Stimulated activated CD4-positive, alpha-beta T cell treated with anti-CD3 and anti-CD28 coated beads, Interleukin-15, amount 100 ng/mL, for 48 hours (primary cell): ENCODE data around the gene CHCHD3.

Source experiments
- DNase-seq, 2 donors: peaks; one replicate each; pipeline ENCODE4 v3.0.0-alpha.2; 2020; ENCODE audit warnings: low read depth in 2 of 2

Gene CHCHD3

GRCh38 chr7:132773527-132773956 lies 308.3 kb downstream of the CHCHD3 start:
- DNase-seq, result no peak

GRCh38 chr7:132771301-132771730 lies 310.6 kb downstream of the CHCHD3 start:
- no peak for DNase-seq

GRCh38 chr7:132770055-132770454 lies 311.8 kb downstream of the CHCHD3 start:
- no peak for DNase-seq

- DNase-seq, result no peak
Observed at GRCh38 chr7:132769280-132769679, 312.6 kb downstream of the CHCHD3 start.

- no peak for DNase-seq
Observed at GRCh38 chr7:132768099-132768498, 313.8 kb downstream of the CHCHD3 start.

GRCh38 chr7:132767378-132767777 lies 314.5 kb downstream of the CHCHD3 start:
- DNase-seq, result no peak

- no peak for DNase-seq
Observed at GRCh38 chr7:132766660-132767059, 315.2 kb downstream of the CHCHD3 start.

- DNase-seq, result no peak
Observed at GRCh38 chr7:132765861-132766260, 316.0 kb downstream of the CHCHD3 start.

- DNase-seq, result no peak
Observed at GRCh38 chr7:132764762-132765161, 317.1 kb downstream of the CHCHD3 start.

- no peak for DNase-seq
Observed at GRCh38 chr7:132760866-132761265, 321.0 kb downstream of the CHCHD3 start.

- DNase-seq, result no peak
Observed at GRCh38 chr7:132760244-132760623, 321.7 kb downstream of the CHCHD3 start.

- DNase-seq, result no peak
Observed at GRCh38 chr7:132759482-132760243, 322.2 kb downstream of the CHCHD3 start.

GRCh38 chr7:132758986-132759385 lies 322.9 kb downstream of the CHCHD3 start:
- no peak for DNase-seq

- no peak for DNase-seq
Observed at GRCh38 chr7:132757783-132758182, 324.1 kb downstream of the CHCHD3 start.

GRCh38 chr7:132756484-132756990 lies 325.4 kb downstream of the CHCHD3 start:
- no peak for DNase-seq

GRCh38 chr7:132755538-132756483 lies 326.1 kb downstream of the CHCHD3 start:
- DNase-seq, result no peak

GRCh38 chr7:132752431-132752830 lies 329.5 kb downstream of the CHCHD3 start:
- no peak for DNase-seq

GRCh38 chr7:132751244-132751647 lies 330.6 kb downstream of the CHCHD3 start:
- DNase-seq, result no peak

GRCh38 chr7:132750530-132751217 lies 331.2 kb downstream of the CHCHD3 start:
- no peak for DNase-seq

- DNase-seq, result no peak
Observed at GRCh38 chr7:132750096-132750495, 331.8 kb downstream of the CHCHD3 start.

GRCh38 chr7:132745510-132745909 lies 336.4 kb downstream of the CHCHD3 start:
- DNase-seq, result no peak

GRCh38 chr7:132743974-132744373 lies 337.9 kb downstream of the CHCHD3 start:
- no peak for DNase-seq
